Nephron (organoid): Measurements from ENCODE around the gene AIG1.

Source experiments
- H3K27ac Mint-ChIP-seq, 3 experiments: 2 replicates each; pipeline ENCODE4 v1.8.0; 2020; ENCODE audit warnings: mixed read lengths in 3 of 3, mild to moderate bottlenecking in 2 of 3, moderate library complexity in 1 of 3
- H3K27me3 Mint-ChIP-seq: 2 replicates; pipeline ENCODE4 v1.8.0; 2021; ENCODE audit warnings: low read depth, mild to moderate bottlenecking, moderate library complexity, mixed read lengths
- H3K36me3 Mint-ChIP-seq: 2 replicates; pipeline ENCODE4 v1.8.0; 2020; ENCODE audit warnings: low read depth, mixed read lengths
- H3K4me1 Mint-ChIP-seq: 2 replicates; pipeline ENCODE4 v1.8.0; 2020; ENCODE audit warnings: mixed read lengths
- H3K4me3 Mint-ChIP-seq, 3 experiments: 2 replicates each; pipeline ENCODE4 v1.8.0; 2020; ENCODE audit warnings: mild to moderate bottlenecking in 3 of 3, mixed read lengths in 3 of 3, moderate library complexity in 2 of 3
- H3K9me3 Mint-ChIP-seq: 2 replicates; pipeline ENCODE4 v1.8.0; 2020; ENCODE audit warnings: mixed read lengths
- TF ChIP-seq, protein P1 (sequence below), 3 experiments: fragments of 200-600 bp; sonication (generic); IDR thresholded peaks; one replicate each; pipeline ENCODE4 v1.5.0; 2021; ENCODE audit warnings: antibody characterized with exemption in 3 of 3; ENCODE audit not compliant: unreplicated experiment in 3 of 3

Gene AIG1

GRCh38 chr6:143100429-143100828 is 39.7 kb downstream of the AIG1 start:
- Mint-ChIP-seq H3K4me1 (no peaks in the 10 kb centered on the region), H3K9me3 (no peaks in the 10 kb centered on the region), H3K36me3 (no peaks in the 10 kb centered on the region), H3K27me3 (no peaks in the 10 kb centered on the region), H3K27ac (no peak overlapping the region), H3K4me3 (no peak overlapping the region)
- TF ChIP-seq, protein P1, sequence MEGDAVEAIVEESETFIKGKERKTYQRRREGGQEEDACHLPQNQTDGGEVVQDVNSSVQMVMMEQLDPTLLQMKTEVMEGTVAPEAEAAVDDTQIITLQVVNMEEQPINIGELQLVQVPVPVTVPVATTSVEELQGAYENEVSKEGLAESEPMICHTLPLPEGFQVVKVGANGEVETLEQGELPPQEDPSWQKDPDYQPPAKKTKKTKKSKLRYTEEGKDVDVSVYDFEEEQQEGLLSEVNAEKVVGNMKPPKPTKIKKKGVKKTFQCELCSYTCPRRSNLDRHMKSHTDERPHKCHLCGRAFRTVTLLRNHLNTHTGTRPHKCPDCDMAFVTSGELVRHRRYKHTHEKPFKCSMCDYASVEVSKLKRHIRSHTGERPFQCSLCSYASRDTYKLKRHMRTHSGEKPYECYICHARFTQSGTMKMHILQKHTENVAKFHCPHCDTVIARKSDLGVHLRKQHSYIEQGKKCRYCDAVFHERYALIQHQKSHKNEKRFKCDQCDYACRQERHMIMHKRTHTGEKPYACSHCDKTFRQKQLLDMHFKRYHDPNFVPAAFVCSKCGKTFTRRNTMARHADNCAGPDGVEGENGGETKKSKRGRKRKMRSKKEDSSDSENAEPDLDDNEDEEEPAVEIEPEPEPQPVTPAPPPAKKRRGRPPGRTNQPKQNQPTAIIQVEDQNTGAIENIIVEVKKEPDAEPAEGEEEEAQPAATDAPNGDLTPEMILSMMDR (IDR thresholded peaks at IDR 0.05; ENCODE audit: unreplicated experiment in 3 of 3) = no peak

- H3K36me3 Mint-ChIP-seq = no peaks in the 10 kb centered on the region
- no peak overlapping the region for H3K4me3 Mint-ChIP-seq
- H3K9me3 Mint-ChIP-seq = no peaks in the 10 kb centered on the region
- no peak overlapping the region for H3K27ac Mint-ChIP-seq
- TF ChIP-seq, protein P1 (IDR thresholded peaks at IDR 0.05; ENCODE audit: unreplicated experiment in 3 of 3) = no peak
- H3K27me3 Mint-ChIP-seq = no peaks in the 10 kb centered on the region
- peaks cover 8% of the 10 kb centered on the region for H3K4me1 Mint-ChIP-seq
These were observed 43.2 kb downstream of the AIG1 start for GRCh38 chr6:143103916-143104315.

DNA sequence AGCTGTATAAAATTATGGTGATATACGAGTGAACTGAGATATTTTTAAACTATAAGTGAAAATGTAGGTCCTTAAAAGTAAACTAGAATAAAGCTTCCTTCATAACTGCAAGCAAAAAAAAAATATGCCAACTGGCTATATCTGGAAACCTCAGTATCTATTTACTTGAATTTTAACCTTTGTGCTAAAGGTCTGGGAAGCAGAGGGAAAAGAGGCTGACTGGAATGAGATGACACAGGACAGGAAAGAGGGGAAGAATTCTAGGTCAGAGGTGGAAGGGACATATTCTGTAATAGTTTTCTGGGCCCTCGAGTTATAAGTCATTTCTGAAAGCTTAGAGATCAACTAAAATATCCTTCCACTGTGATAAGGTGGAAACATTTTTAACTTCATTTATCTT is 46.8 kb downstream of the AIG1 start:
- peaks cover 8% of the 10 kb centered on the region for H3K4me1 Mint-ChIP-seq
- H3K9me3 Mint-ChIP-seq = no peaks in the 10 kb centered on the region
- no peaks in the 10 kb centered on the region for H3K27me3 Mint-ChIP-seq
- H3K4me3 Mint-ChIP-seq = no peak overlapping the region
- peak overlapping the region; percentile 2 to 52 (median 26) for H3K27ac Mint-ChIP-seq
- TF ChIP-seq, protein P1 (IDR thresholded peaks at IDR 0.05; ENCODE audit: unreplicated experiment in 3 of 3) = no peak
- H3K36me3 Mint-ChIP-seq = no peaks in the 10 kb centered on the region

GRCh38 chr6:143107911-143108761 is 47.4 kb downstream of the AIG1 start:
- Mint-ChIP-seq H3K27ac (peak overlapping the region; percentile 2 to 52 (median 26)), H3K36me3 (no peaks in the 10 kb centered on the region), H3K27me3 (no peaks in the 10 kb centered on the region), H3K9me3 (no peaks in the 10 kb centered on the region), H3K4me1 (peaks cover 8% of the 10 kb centered on the region), H3K4me3 (no peak overlapping the region)
- TF ChIP-seq, protein P1 (IDR thresholded peaks at IDR 0.05; ENCODE audit: unreplicated experiment in 3 of 3) = no peak

DNA sequence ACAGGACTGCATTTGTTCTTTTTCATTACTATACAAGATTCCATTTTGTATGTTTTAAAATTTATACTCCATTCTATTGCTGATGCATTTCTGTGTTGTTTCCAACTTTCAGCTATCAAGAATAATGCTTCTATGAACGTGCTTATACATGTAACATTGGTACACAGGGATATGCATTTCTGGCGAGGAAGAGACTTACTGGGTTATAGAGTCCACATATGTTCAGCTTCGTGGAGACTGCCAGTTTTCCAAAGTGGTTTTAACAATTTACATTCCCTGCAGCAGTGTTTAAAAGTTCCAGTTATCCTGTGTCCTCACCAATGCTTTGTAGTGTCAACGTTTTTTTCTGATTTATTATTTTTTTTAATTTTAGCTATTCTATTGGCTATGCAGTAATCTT is 48.5 kb downstream of the AIG1 start:
- no peaks in the 10 kb centered on the region for H3K27me3 Mint-ChIP-seq
- no peaks in the 10 kb centered on the region for H3K36me3 Mint-ChIP-seq
- H3K9me3 Mint-ChIP-seq = no peaks in the 10 kb centered on the region
- H3K27ac Mint-ChIP-seq = no peak overlapping the region
- peaks cover 8% of the 10 kb centered on the region for H3K4me1 Mint-ChIP-seq
- TF ChIP-seq, protein P1 (IDR thresholded peaks at IDR 0.05; ENCODE audit: unreplicated experiment in 3 of 3) = no peak
- no peak overlapping the region for H3K4me3 Mint-ChIP-seq

DNA sequence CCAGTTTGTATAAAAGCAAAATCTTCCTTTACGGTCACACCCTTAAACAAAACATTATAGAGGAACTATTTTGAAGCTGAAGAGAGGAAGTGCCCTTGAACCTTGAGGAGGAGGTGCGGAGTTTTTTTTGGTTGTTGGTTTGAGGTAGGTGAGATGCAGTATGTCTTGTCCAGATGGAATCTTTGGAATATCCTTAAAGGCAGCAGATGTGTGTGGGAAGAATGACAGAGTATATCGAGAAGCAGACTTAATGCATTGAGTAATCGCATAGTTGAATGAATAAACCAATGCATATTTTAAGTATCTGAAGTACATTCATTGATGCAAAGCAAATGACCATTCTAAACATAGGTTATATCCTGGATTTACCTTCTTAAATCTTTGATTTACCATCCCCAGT is 49.9 kb downstream of the AIG1 start:
- Mint-ChIP-seq H3K4me3 (no peak overlapping the region), H3K9me3 (no peaks in the 10 kb centered on the region), H3K27ac (no peak overlapping the region), H3K27me3 (no peaks in the 10 kb centered on the region), H3K4me1 (peaks cover 8% of the 10 kb centered on the region), H3K36me3 (no peaks in the 10 kb centered on the region)
- TF ChIP-seq, protein P1 (IDR thresholded peaks at IDR 0.05; ENCODE audit: unreplicated experiment in 3 of 3) = no peak
